GM18951 (cell line): ENCODE results near the gene IL13.

ENCODE experiments used
- POLR2A ChIP-seq: IDR thresholded peaks from 4 replicates; pipeline ENCODE4 v1.6.1; 2011; ENCODE audit warnings: mild to moderate bottlenecking; ENCODE audit not compliant: insufficient read length, insufficient read depth; ENCODE audit errors: extremely low read depth
- in situ Hi-C: fragments of 300-500 bp; cut with MboI; formaldehyde crosslinking; loops from one replicate; pipeline ENCODE4 v1.12.0; 2022; ENCODE audit warnings: low sequenced_read_pairs, mixed read lengths, inconsistent platforms; ENCODE audit not compliant: unreplicated experiment

The IL13 gene

GRCh38 chr5:132679717-132680380 lies 21.9 kb downstream of the IL13 start:
- in situ Hi-C loops, result loop anchor here (25.0 kb wide), 1 partner anchor 1157 kb away; no protein-coding TSS in a partner anchor
- TF ChIP-seq POLR2A, result no peak

GRCh38 chr5:132680780-132681475 lies 23.0 kb downstream of the IL13 start:
- in situ Hi-C loops, result loop anchor here (25.0 kb wide), 1 partner anchor 1156 kb away; no protein-coding TSS in a partner anchor
- no peak for TF ChIP-seq POLR2A

- in situ Hi-C loops, result loop anchor here (25.0 kb wide), 1 partner anchor 1156 kb away; no protein-coding TSS in a partner anchor
- TF ChIP-seq POLR2A, result no peak
Observed at GRCh38 chr5:132681476-132681831, 23.5 kb downstream of the IL13 start.

DNA sequence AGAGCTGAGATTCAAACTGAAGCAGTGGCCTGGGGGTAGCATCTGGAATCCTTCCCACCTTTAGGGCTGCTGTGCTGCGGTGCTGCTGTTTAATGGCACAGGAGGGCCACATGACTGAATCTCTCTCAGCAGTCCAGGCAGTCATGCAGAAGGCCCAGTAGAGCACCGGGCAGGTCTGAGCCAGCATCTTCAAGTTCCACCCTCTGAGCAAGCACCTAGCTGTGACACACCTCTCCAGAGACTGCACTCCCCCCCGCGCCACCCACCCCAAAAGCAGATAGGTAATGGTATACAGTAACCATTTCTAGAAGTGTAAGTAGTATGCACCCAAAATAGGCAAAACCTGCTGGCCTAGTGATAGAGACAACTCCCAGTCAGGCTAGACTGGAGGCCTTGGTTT lies 24.0 kb downstream of the IL13 start:
- TF ChIP-seq POLR2A, result no peak
- in situ Hi-C loops, result loop anchor here (25.0 kb wide), 1 partner anchor 1155 kb away; no protein-coding TSS in a partner anchor

DNA sequence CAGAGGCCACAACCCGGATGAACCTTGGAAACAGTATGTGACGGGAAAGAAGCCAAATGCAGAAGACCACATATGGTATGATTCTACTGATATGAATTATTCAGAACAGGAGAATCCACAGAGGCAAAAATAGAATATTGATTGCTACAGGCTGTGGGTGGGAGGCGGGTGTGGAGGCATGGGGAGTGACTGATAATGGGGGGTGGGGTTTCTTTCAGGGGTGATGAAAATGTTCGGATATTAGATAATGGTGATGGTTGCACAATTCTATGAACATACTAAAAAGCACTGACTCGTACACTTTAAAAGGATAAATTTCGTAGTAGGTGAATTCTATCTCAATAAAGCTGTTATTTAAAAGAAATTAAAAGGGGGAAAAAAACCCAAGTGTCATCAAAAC lies 26.5 kb downstream of the IL13 start:
- in situ Hi-C loops, result loop anchor here (25.0 kb wide), 1 partner anchor 1153 kb away; no protein-coding TSS in a partner anchor
- no peak for TF ChIP-seq POLR2A

GRCh38 chr5:132684922-132685720 lies 27.1 kb downstream of the IL13 start:
- no peak for TF ChIP-seq POLR2A
- in situ Hi-C loops, result loop anchor here (25.0 kb wide), 1 partner anchor 1152 kb away; no protein-coding TSS in a partner anchor

DNA sequence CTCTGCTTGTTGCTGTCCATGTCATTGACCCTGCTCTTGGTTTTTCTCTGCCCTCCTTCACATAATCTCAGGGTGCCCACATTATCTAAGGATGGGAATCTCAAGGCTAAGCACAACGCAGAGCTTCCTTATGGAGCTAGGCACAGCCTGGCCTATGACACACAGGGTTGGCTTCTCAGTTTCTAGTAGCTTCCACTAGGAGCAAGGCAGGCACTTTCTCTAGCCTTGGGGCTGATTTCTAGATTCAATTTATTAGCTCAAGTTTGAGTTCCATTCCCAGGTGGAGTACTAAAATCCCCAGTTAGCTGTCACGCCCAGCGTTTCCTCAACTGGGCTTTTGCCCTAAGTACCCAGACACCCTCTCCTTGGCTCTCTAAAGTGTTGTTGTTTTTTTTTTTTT lies 28.2 kb downstream of the IL13 start:
- no peak for TF ChIP-seq POLR2A
- in situ Hi-C loops, result loop anchor here (25.0 kb wide), 1 partner anchor 1151 kb away; no protein-coding TSS in a partner anchor

DNA sequence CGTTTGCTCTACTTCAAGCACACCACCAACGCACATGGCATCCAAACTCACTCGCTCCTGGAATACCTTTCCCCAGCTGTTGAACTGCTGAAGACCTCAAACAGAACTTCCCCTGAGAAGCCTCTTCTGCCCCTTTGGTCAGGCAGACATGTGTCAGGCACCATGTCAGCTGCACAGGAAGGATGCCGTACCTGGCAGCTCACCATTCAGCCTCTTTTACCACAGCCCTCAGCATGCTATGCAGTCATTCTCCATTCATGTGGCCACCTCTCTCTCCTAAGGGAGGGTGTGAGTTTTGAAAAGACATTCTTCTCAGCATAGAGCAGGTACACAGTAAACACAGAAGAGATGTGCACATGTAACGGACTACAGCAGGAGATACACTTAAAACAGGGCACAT lies 30.0 kb downstream of the IL13 start:
- in situ Hi-C loops, result loop anchor here (25.0 kb wide), 1 partner anchor 1149 kb away; no protein-coding TSS in a partner anchor
- no peak for TF ChIP-seq POLR2A

DNA sequence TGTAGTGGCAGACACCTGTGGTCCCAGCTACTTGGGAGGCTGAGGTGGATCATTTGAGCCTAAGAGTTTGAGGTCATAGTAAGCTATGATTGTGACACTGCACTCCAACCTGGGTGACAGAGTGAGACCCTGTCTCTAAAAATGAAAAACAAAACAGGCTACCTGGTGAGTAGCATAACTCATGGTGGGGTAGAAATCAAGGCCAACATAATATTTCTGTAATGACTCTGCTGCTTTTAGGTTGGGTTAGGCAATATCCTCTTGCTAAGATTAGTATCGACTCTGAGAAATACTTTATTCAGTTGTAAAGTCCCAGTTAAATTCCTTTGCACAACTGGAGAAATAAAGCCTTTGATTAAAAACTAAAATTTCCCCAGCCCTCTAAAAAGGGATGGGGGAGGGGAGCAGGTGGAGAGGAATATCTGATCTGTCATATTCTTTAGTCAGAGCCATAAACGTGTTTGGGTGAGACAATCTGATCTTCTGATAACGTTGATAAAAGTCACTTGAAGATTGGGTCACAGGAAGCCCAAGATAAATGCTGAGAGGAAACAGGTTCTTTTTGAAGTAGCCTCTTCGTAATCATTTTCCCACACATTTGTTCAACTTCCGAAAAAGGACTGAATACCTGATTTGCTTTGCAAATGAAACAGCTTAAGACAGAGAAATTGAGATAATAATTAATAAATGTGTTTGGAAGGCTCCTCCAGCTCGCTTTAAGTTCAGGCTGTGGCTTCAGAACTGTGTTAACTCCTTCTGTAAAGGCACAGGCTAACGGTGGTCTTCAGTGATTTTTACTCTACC lies 30.8 kb downstream of the IL13 start:
- no peak for TF ChIP-seq POLR2A
- in situ Hi-C loops, result loop anchor here (25.0 kb wide), 1 partner anchor 1149 kb away; no protein-coding TSS in a partner anchor

- no peak for TF ChIP-seq POLR2A
- in situ Hi-C loops, result loop anchor here (25.0 kb wide), 1 partner anchor 1148 kb away; no protein-coding TSS in a partner anchor
Observed at GRCh38 chr5:132689513-132689912, 31.5 kb downstream of the IL13 start.

DNA sequence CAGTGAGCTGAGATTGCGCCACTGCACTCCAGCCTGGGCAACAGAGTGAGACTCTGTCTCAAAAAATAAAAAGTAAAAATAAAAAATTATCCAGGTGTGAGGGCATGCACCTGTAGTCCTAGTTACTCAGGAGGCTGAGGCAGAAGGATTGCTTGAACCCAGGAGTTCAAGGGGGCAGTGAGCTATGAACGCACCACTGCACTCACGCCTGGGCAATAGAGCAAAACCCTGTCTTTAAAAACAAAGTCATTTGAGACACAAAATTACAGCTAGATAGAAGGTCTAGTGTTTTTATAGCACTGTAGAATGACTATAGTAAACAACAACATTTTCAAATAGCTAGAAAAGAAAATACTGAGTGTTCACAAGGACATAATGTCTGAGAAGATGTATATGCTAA lies 32.2 kb downstream of the IL13 start:
- TF ChIP-seq POLR2A, result no peak
- in situ Hi-C loops, result loop anchor here (25.0 kb wide), 1 partner anchor 1147 kb away; no protein-coding TSS in a partner anchor

- in situ Hi-C loops, result loop anchor here (25.0 kb wide), 1 partner anchor 1145 kb away; no protein-coding TSS in a partner anchor
Observed at GRCh38 chr5:132691755-132692631, 34.0 kb downstream of the IL13 start.
